ENCODE data around the gene KLHL22. TPM values are rescaled to one million over a fixed set of nuclear protein-coding genes. Genes with fewer than 3 reads are reported as not detected.

KLHL22 gene
- total and polyA plus RNA-seq, 4 donors: 2.0 to 20.3 (median 8.7) TPM

- Histone ChIP-seq H3K9ac (ENCODE audit: low read depth in 1 of 2, low read length in 2 of 2) (no peak overlapping the region), H3K27ac (ENCODE audit: low read depth in 1 of 2, low read length in 2 of 2) (no peak overlapping the region), H3K4me1 (ENCODE audit: control insufficient read depth in 4 of 4, insufficient read depth in 4 of 4, low read length in 3 of 4) (no peaks in the 10 kb centered on the region), H3K27me3 (ENCODE audit: control insufficient read depth in 4 of 4, insufficient read depth in 4 of 4, low read length in 3 of 4) (no peaks in the 10 kb centered on the region), H3K9me3 (ENCODE audit: control insufficient read depth in 4 of 4, low read length in 3 of 4) (no peaks in the 10 kb centered on the region), H3K36me3 (ENCODE audit: control insufficient read depth in 4 of 4, insufficient read depth in 3 of 4, low read depth in 1 of 4, low read length in 3 of 4) (peaks cover 0 to 22% (median 3%) of the 10 kb centered on the region in 4 donors), H3K4me3 (ENCODE audit: low read depth in 1 of 3, low read length in 3 of 3) (no peak overlapping the region)
- no peak for DNase-seq (ENCODE audit: low spot score)
- 97% methylated on average over 4 of the region's 4 CpGs for WGBS
- TF ChIP-seq TAF1 (conservative IDR thresholded peaks at IDR 0.05) (no peak), HNF4A (conservative IDR thresholded peaks at IDR 0.05) (no peak), NR2F2 (IDR thresholded peaks at IDR 0.05) (no peak), HNF4G (IDR thresholded peaks at IDR 0.05) (no peak), YY1 (IDR thresholded peaks at IDR 0.05) (no peak)
Measured at GRCh38 chr22:20459862-20460261, 35.7 kb downstream of the KLHL22 start.

GRCh38 chr22:20459152-20459542 lies 36.4 kb downstream of the KLHL22 start:
- Histone ChIP-seq H3K27ac (ENCODE audit: low read depth in 1 of 2, low read length in 2 of 2) (no peak overlapping the region), H3K4me1 (ENCODE audit: control insufficient read depth in 4 of 4, insufficient read depth in 4 of 4, low read length in 3 of 4) (no peaks in the 10 kb centered on the region), H3K4me3 (ENCODE audit: low read depth in 1 of 3, low read length in 3 of 3) (no peak overlapping the region), H3K9ac (ENCODE audit: low read depth in 1 of 2, low read length in 2 of 2) (no peak overlapping the region), H3K27me3 (ENCODE audit: control insufficient read depth in 4 of 4, insufficient read depth in 4 of 4, low read length in 3 of 4) (no peaks in the 10 kb centered on the region), H3K9me3 (ENCODE audit: control insufficient read depth in 4 of 4, low read length in 3 of 4) (no peaks in the 10 kb centered on the region), H3K36me3 (ENCODE audit: control insufficient read depth in 4 of 4, insufficient read depth in 3 of 4, low read depth in 1 of 4, low read length in 3 of 4) (peaks cover 0 to 15% (median 3%) of the 10 kb centered on the region in 4 donors)
- DNase-seq (ENCODE audit: low spot score): no peak
- TF ChIP-seq YY1 (IDR thresholded peaks at IDR 0.05) (no peak), ZBTB33 (IDR thresholded peaks at IDR 0.05) (no peak), REST (IDR thresholded peaks at IDR 0.05) (no peak), RAD21 (IDR thresholded peaks at IDR 0.05) (no peak), ATF3 (IDR thresholded peaks at IDR 0.05) (no peak), FOXA1 (IDR thresholded peaks at IDR 0.05) (no peak), MAX (IDR thresholded peaks at IDR 0.05) (no peak), EGR1 (IDR thresholded peaks at IDR 0.05; ENCODE audit: low read depth in 2 of 2) (no peak)
- 97% methylated on average over 3 of the region's 3 CpGs for WGBS

- Histone ChIP-seq H3K27me3 (ENCODE audit: control insufficient read depth in 4 of 4, insufficient read depth in 4 of 4, low read length in 3 of 4) (no peaks in the 10 kb centered on the region), H3K36me3 (ENCODE audit: control insufficient read depth in 4 of 4, insufficient read depth in 3 of 4, low read depth in 1 of 4, low read length in 3 of 4) (peaks cover 0 to 14% (median 3%) of the 10 kb centered on the region in 4 donors), H3K4me3 (ENCODE audit: low read depth in 1 of 3, low read length in 3 of 3) (no peak overlapping the region), H3K9me3 (ENCODE audit: control insufficient read depth in 4 of 4, low read length in 3 of 4) (no peaks in the 10 kb centered on the region), H3K27ac (ENCODE audit: low read depth in 1 of 2, low read length in 2 of 2) (no peak overlapping the region), H3K9ac (ENCODE audit: low read depth in 1 of 2, low read length in 2 of 2) (no peak overlapping the region), H3K4me1 (ENCODE audit: control insufficient read depth in 4 of 4, insufficient read depth in 4 of 4, low read length in 3 of 4) (no peaks in the 10 kb centered on the region)
- WGBS: 90% methylated on average over 8 of the region's 8 CpGs
- DNase-seq (ENCODE audit: low spot score): no peak
- TF ChIP-seq HNF4G (IDR thresholded peaks at IDR 0.05): no peak
- no peak for TF ChIP-seq ZBTB33 (IDR thresholded peaks at IDR 0.05)
- no peak for TF ChIP-seq FOXA1 (IDR thresholded peaks at IDR 0.05)
- TF ChIP-seq ATF3 (IDR thresholded peaks at IDR 0.05): no peak
- TF ChIP-seq SP1 (IDR thresholded peaks at IDR 0.05): no peak
- no peak for TF ChIP-seq YY1 (IDR thresholded peaks at IDR 0.05)
- TF ChIP-seq FOXA2 (IDR thresholded peaks at IDR 0.05): no peak
- TF ChIP-seq RAD21 (IDR thresholded peaks at IDR 0.05): no peak
- no peak for TF ChIP-seq JUND (IDR thresholded peaks at IDR 0.05)
- TF ChIP-seq CTCF (IDR thresholded peaks at IDR 0.05; ENCODE audit: low read depth, low read length, missing input control): no peak
- TF ChIP-seq HNF4A (conservative IDR thresholded peaks at IDR 0.05): no peak
Measured at GRCh38 chr22:20458530-20459151, 37.0 kb downstream of the KLHL22 start.

Data from liver (tissue), 9 donors.